HT1080 (cell line): ENCODE data around the gene TARP. TPM values are rescaled to one million over a fixed set of nuclear protein-coding genes. Genes with fewer than 3 reads are reported as not detected.

ENCODE experiments used
- DNase-seq: peaks from one replicate; pipeline ENCODE4 v3.0.0-alpha.2; 2015; ENCODE audit warnings: low read depth
- small RNA-seq: library from RNA; depleted of rRNA; stranded (forward); fragments of <200 nt; gene quantifications from one replicate; pipeline ENCODE3, GENCODE V24; 2014
- total RNA-seq: library from RNA; depleted of rRNA; stranded (reverse); fragments of >200 nt; shearing (Covaris generic); gene quantifications from 2 replicates; pipeline ENCODE4 v1.2.3, GENCODE V29; 2014; rRNA removed

The TARP gene

GRCh38 chr7:38217672-38218071, 55.8 kb downstream of the TARP start:
- no peak for DNase-seq

DNA sequence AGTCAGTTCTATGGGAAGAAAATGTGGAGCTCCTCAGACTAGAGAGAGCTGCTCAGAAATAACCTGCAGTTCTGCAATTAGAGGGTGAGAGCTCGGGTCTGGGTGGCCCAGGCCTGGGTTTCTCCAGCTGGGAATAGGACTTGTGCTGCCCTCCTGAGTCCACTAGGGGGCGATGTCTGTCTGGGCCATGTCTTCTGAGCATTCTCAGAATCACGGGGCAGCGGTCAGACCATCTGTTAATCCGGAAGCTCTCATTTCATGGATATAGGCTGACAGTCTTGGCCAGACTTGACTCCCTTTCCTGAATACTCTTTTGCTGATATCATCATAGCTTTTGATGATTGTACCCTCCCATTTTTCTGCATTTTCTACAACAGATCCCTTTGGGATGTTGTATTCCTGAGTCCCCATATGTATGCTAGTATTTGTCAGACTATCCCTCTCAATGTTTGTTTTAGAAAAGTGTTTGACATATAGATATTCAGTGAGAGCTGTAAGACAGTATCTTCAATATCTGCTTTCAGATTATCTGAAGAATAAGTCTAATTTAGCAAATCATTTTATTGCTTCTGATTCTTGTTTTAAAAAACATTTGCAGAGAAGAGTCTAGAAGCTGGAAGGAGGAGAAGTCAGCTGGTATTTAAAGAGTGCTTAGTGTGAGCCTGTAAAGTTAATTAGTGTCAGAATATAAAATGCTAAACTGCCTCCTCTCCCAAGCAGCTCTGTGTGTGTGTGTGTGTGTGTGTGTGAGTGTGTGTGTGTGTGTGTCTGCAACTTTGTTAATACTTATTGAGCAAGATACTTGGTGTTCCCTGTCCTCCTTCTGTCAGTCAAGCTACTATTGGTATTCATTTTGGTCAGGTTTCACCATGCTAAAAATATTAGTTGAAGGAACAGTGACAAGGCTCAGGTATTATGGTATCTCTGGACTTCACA, 57.4 kb downstream of the TARP start:
- peak; percentile 82 for DNase-seq

GRCh38 chr7:38215115-38215514, 58.3 kb downstream of the TARP start:
- no peak for DNase-seq

- no peak for DNase-seq
These were observed 61.5 kb downstream of the TARP start for GRCh38 chr7:38211940-38212339.

DNA sequence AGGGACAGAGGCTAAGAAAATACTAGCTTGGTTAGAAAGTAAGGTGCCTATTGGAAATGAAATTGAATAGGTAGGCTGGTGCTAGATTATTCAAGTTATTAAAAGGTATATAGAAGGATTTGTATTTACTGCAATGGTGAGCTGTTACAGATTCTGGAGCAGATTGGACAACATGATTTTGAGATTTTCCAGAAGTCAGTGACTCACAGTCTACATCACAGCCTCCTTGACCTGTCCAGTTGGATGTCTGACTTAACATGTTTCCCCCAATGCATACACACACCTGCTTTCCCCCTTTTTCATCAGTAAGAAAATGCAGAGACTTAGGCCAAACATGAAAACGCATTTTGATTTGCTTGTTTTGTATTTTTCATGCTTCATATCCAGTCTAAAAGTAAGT, 62.0 kb downstream of the TARP start:
- no peak for DNase-seq

Small RNAs within 50 kb of the gene (small RNA-seq; reads per million reads assigned to genes)
- gene TRGJ1 (not detected), gene TRGJ2 (not detected), gene TRGJP (not detected), gene TRGJP1 (not detected), gene TRGJP2 (not detected), gene TRGVA (not detected)

Other genes starting within 250 kb of the TARP start
- 71.6 and 87.5 TPM in 2 replicates for gene STARD3NL, start 95.4 kb downstream of the TARP start, total RNA-seq